Neural progenitor cell (in vitro differentiated cells): ENCODE measurements around the gene NPC2.

Experiments used
- CTCF ChIP-seq: fragments of 200-600 bp; sonication (generic); IDR thresholded peaks from 2 replicates; pipeline ENCODE4 v1.5.1; 2017; ENCODE audit warnings: antibody characterized with exemption, mild to moderate bottlenecking
- EZH2 ChIP-seq: fragments of 200-600 bp; sonication (generic); IDR thresholded peaks from 2 replicates; pipeline ENCODE4 v1.6.1; 2017; ENCODE audit warnings: antibody characterized with exemption, mild to moderate bottlenecking, moderate library complexity
- EZH2phosphoT487 ChIP-seq: fragments of 200-600 bp; sonication (generic); IDR thresholded peaks from 2 replicates; pipeline ENCODE4 v1.6.1; 2017; ENCODE audit warnings: antibody characterized with exemption

- TF ChIP-seq EZH2phosphoT487: no peak
- TF ChIP-seq CTCF: no peak
- no peak for TF ChIP-seq EZH2
These were observed 28.7 kb upstream of the NPC2 start for GRCh38 chr14:74521756-74522155.
